HEK293T (cell line): ENCODE data around the gene RBMY1D.
"Not testable (repeated sequence)": the region's sequence is repeated elsewhere in the genome, so short reads cannot be mapped to it uniquely, and the experiment has no call there.

Experiments used
- CTCF ChIA-PET: fragments of 350-600 bp; formaldehyde crosslinking; extraction: SDS; loops from one replicate; lab custom pipeline; 2021; ENCODE audit warnings: antibody characterized with exemption, inconsistent platforms; lab: Yijun Ruan, JAX
- POLR2A ChIA-PET: fragments of 350-600 bp; formaldehyde crosslinking; extraction: SDS; loops from one replicate; lab custom pipeline; 2020; ENCODE audit warnings: antibody characterized with exemption, inconsistent platforms; lab: Yijun Ruan, JAX
- DNase-seq: peaks from one replicate; pipeline ENCODE4 v3.0.0; 2012; ENCODE audit warnings: mixed read lengths; ENCODE audit errors: extremely low spot score
- ARNT ChIP-seq: fragments of 450-650 bp; IDR thresholded peaks from 2 replicates; pipeline ENCODE4 v1.6.1; 2017; ENCODE audit warnings: mild to moderate bottlenecking
- BHLHE40 ChIP-seq: fragments of 450-650 bp; IDR thresholded peaks from 2 replicates; pipeline ENCODE4 v1.6.1; 2016; ENCODE audit warnings: mild to moderate bottlenecking, moderate library complexity, borderline replicate concordance
- CTBP1 ChIP-seq: fragments of 450-650 bp; IDR thresholded peaks from 2 replicates; pipeline ENCODE4 v1.6.1; 2016; ENCODE audit warnings: borderline replicate concordance
- ELF4 ChIP-seq: fragments of 450-650 bp; IDR thresholded peaks from 2 replicates; pipeline ENCODE4 v1.6.1; 2017; ENCODE audit warnings: antibody characterized with exemption
- FOXA1 ChIP-seq: fragments of 450-650 bp; IDR thresholded peaks from 2 replicates; pipeline ENCODE4 v1.6.1; 2016; ENCODE audit warnings: mild to moderate bottlenecking
- FOXK2 ChIP-seq: fragments of 450-650 bp; IDR thresholded peaks from 2 replicates; pipeline ENCODE4 v1.6.1; 2016; ENCODE audit warnings: mild to moderate bottlenecking
- FOXM1 ChIP-seq: fragments of 450-650 bp; IDR thresholded peaks from 2 replicates; pipeline ENCODE4 v1.6.1; 2017; ENCODE audit warnings: mild to moderate bottlenecking, borderline replicate concordance
- HDGF ChIP-seq: fragments of 450-650 bp; IDR thresholded peaks from 2 replicates; pipeline ENCODE4 v1.6.1; 2017; ENCODE audit warnings: antibody characterized with exemption, borderline replicate concordance
- L3MBTL2 ChIP-seq: fragments of 450-650 bp; conservative IDR thresholded peaks from 2 replicates; pipeline ENCODE4 v1.6.1; 2016; ENCODE audit warnings: mild to moderate bottlenecking
- LEF1 ChIP-seq: fragments of 450-650 bp; IDR thresholded peaks from 2 replicates; pipeline ENCODE4 v1.6.1; 2017; ENCODE audit warnings: mild to moderate bottlenecking, borderline replicate concordance
- NFRKB ChIP-seq: fragments of 450-650 bp; IDR thresholded peaks from 2 replicates; pipeline ENCODE4 v1.6.1; 2016; ENCODE audit warnings: mild to moderate bottlenecking, moderate library complexity
- SP1 ChIP-seq: fragments of 450-650 bp; IDR thresholded peaks from 2 replicates; pipeline ENCODE4 v1.6.1; 2017
- SUZ12 ChIP-seq: fragments of 450-650 bp; IDR thresholded peaks from 2 replicates; pipeline ENCODE4 v1.6.1; 2016; ENCODE audit warnings: mild to moderate bottlenecking
- TARDBP ChIP-seq: fragments of 450-650 bp; IDR thresholded peaks from 2 replicates; pipeline ENCODE4 v1.6.1; 2016
- ZNF384 ChIP-seq: fragments of 450-650 bp; IDR thresholded peaks from 2 replicates; pipeline ENCODE4 v1.6.1; 2016
- TF ChIP-seq, protein P1 (sequence below): fragments of 450-650 bp; IDR thresholded peaks from 2 replicates; pipeline ENCODE4 v1.6.1; 2016

The RBMY1D gene

DNA sequence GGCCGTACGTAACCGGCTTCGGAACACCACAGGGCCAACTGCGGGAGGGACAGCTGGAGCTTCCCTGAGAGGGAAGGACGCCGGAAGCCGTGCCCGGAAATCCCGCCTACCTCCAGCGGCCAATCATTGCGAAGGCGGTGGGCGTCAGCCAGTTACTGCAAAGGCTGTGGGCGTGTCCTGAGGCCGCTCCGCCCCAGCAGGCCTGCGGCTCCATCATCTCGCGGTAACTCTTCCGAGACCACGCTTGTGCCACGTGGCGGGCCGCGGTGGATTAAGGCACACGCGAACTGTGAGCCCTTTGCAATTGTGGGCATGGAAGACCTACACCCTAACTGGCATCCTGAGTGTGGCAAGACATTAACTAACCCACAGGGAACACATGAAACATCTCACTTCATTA, at the start of gene RBMY1D:
Gene RBMY1D (minus strand): TSS at position 101 of the 400 bp plus-strand sequence. CDS start 2,013 bp downstream, outside the sequence.
- POLR2A ChIA-PET, DNase-seq, CTCF ChIA-PET: not testable (repeated sequence)

DNA sequence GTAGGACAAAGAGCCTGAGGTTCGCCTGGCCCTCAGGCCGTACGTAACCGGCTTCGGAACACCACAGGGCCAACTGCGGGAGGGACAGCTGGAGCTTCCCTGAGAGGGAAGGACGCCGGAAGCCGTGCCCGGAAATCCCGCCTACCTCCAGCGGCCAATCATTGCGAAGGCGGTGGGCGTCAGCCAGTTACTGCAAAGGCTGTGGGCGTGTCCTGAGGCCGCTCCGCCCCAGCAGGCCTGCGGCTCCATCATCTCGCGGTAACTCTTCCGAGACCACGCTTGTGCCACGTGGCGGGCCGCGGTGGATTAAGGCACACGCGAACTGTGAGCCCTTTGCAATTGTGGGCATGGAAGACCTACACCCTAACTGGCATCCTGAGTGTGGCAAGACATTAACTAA, 23.6 kb upstream of the RBMY1D start, which contains the start of gene RBMY1E:
Gene RBMY1E (minus strand): TSS at position 101 of the 400 bp plus-strand sequence. CDS start 1,978 bp downstream, outside the sequence.
- DNase-seq, CTCF ChIA-PET, POLR2A ChIA-PET: not testable (repeated sequence)

DNA sequence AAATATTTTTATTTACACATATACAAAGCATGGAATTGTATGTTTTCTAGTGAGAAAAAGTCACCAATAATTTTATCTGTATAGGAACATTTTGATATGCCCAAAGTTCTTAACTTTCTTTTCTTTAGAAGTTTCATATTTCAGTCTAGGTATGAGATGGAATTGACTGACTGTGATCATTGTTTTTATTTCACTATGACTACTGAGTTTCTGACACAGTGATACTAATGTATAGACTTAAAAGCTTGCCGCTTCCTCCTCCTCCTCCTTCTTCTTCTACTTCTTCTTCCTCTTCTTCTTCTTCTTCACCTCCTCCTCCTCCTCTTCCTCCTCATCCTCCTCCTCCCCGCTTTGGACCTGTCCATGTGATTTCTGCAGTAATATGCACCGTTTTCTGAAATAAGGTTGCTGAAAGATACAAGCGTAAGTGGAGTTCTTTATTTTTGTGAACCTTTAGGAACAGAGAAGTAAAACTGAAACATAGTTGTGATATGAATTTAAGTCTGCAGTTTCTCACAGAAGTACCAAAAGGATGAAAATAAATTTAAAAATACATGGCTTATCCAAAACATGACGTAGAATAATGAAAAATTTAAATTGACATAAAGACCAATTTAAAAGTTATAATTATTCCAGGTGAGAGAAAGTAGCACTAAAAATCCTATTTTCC, 24.8 kb downstream of the RBMY1D start:
- CTCF ChIA-PET, POLR2A ChIA-PET, DNase-seq: not testable (repeated sequence)

DNA sequence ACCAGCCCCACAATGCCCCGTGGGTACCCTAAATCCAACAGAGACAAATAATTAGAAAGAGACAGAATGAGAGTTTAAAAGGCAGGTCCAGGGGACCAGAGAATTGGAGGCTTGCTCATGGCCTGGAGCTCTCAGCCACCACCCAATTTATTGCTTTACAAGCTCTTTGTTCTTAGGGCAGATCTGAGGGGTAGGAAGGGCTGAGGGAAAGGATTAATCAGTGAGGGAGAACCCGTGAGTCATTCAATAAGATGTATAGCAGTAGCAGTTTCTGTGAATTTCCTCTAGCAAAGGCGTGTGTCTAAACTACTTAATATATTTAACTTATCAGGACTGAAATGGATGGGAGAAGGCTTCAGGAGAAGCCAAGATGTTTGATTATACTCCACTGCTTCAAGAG, 48.8 kb downstream of the RBMY1D start:
- DNase-seq = no peak
- ChIA-PET CTCF (no interaction called here), POLR2A (no interaction called here)
- TF ChIP-seq L3MBTL2 = no peak
- TF ChIP-seq FOXA1 = no peak
- no peak for TF ChIP-seq SUZ12
- TF ChIP-seq ELF4 = no peak
- TF ChIP-seq ARNT = no peak
- TF ChIP-seq SP1 = no peak
- TF ChIP-seq FOXK2 = no peak
- TF ChIP-seq TARDBP = no peak
- no peak for TF ChIP-seq BHLHE40
- no peak for TF ChIP-seq LEF1
- no peak for TF ChIP-seq CTBP1

DNA sequence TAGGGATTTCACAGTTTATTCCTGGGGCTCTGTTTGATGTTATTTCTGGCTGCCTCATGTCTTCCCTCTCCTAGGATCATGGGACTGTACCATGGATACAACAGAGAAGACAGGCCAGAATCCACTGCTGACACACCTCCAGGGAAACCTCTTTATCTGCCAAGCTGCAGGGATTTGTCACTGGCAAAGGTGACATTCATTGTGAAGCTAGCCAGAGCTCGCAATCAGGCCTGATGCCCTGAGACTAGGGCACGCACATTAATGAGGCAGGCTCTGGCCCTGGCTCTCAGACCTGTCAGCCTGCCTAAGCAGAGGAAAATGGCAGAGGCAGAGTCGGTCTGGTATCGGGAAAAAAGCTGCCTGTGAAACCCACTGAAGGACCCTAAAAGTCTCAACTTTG, 52.2 kb downstream of the RBMY1D start:
- TF ChIP-seq FOXM1 (no peak), TARDBP (no peak), SP1 (no peak), LEF1 (no peak), FOXA1 (no peak)
- TF ChIP-seq, protein P1, sequence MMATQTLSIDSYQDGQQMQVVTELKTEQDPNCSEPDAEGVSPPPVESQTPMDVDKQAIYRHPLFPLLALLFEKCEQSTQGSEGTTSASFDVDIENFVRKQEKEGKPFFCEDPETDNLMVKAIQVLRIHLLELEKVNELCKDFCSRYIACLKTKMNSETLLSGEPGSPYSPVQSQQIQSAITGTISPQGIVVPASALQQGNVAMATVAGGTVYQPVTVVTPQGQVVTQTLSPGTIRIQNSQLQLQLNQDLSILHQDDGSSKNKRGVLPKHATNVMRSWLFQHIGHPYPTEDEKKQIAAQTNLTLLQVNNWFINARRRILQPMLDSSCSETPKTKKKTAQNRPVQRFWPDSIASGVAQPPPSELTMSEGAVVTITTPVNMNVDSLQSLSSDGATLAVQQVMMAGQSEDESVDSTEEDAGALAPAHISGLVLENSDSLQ = no peak
- DNase-seq = no peak
- POLR2A ChIA-PET = no interaction called here
- CTCF ChIA-PET = no interaction called here

DNA sequence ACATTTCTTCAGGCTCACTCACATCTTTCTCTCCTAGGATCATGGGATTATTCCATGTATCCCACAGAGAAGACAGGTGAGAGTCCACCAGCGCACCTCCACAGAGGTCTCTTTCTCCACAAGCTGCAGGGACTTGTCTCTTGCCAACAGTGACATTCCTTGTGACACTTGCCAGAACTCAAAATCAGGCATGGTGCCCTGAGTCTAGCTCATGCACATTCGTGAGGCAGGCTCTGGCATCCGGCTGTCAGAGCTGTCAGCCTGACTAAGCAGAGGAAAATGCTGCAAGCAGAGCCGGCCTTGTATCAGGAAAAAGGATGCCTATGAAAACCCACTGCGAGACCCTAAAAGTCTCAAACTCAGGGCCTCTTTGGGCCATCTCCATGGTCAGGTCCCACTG, 54.8 kb downstream of the RBMY1D start:
- ChIA-PET POLR2A (no interaction called here), CTCF (no interaction called here)
- no peak for DNase-seq
- no peak for TF ChIP-seq HDGF
- no peak for TF ChIP-seq L3MBTL2
- TF ChIP-seq, protein P1 = no peak
- no peak for TF ChIP-seq FOXA1

DNA sequence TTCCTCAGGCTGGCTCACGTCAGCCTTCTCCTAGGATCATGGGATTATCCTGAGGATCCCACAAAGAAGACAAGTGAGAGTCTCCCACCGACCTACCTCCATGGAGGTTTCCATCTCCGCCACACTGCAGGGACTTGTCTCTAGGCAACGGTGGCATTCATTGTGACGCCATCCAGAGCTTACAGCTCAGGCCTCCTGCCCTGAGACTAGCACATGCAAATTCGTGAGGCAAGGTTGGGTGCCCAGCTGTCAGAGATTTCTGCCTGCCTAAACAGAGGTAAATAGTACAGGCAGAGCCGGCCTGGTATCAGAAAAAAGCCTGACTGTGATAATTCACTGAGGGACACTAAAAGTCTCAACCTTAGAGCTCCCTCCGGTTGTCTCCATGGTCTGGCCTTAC, 58.0 kb downstream of the RBMY1D start:
- DNase-seq = no peak
- POLR2A ChIA-PET = no interaction called here
- CTCF ChIA-PET = no interaction called here
- no peak for TF ChIP-seq ZNF384
- no peak for TF ChIP-seq FOXK2
- TF ChIP-seq SUZ12 = no peak
- TF ChIP-seq FOXA1 = no peak
- no peak for TF ChIP-seq LEF1
- TF ChIP-seq, protein P1 = no peak
- TF ChIP-seq NFRKB = no peak
- no peak for TF ChIP-seq CTBP1
- TF ChIP-seq ELF4 = no peak
- no peak for TF ChIP-seq BHLHE40

DNA sequence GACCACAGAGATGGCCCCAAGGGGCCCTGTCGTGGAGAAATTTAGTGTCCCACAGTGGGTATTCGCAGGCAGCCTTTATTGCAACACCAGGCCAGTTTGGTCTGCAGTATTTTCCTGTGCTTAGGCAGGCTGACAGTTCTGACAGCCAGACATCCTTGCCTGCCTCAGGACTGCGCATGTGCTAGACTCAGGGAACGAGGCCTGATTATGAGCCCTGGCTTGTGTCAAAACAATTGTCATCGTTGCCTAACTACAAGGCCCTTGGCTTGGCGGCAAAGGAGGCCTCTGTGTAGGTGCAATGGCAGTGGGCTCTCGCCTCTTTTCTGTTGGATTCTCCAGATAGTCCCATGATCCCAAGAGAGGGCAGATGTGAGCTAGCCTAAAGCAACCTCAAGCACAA, 59.3 kb downstream of the RBMY1D start:
- no peak for DNase-seq
- no peak for TF ChIP-seq CTBP1
- no peak for TF ChIP-seq FOXK2
- no peak for TF ChIP-seq TARDBP
- no peak for TF ChIP-seq SUZ12
- no peak for TF ChIP-seq HDGF
- TF ChIP-seq, protein P1 = no peak
- no peak for TF ChIP-seq L3MBTL2
- TF ChIP-seq LEF1 = no peak
- no peak for TF ChIP-seq SP1
- no peak for TF ChIP-seq BHLHE40
- no peak for TF ChIP-seq ELF4
- TF ChIP-seq ZNF384 = no peak
- TF ChIP-seq NFRKB = no peak
- TF ChIP-seq FOXA1 = no peak
- no peak for TF ChIP-seq FOXM1
- no peak for TF ChIP-seq ARNT
- ChIA-PET POLR2A (no interaction called here), CTCF (no interaction called here)
